ENCODE results near the gene ALAS1.

ALAS1 gene

DNA sequence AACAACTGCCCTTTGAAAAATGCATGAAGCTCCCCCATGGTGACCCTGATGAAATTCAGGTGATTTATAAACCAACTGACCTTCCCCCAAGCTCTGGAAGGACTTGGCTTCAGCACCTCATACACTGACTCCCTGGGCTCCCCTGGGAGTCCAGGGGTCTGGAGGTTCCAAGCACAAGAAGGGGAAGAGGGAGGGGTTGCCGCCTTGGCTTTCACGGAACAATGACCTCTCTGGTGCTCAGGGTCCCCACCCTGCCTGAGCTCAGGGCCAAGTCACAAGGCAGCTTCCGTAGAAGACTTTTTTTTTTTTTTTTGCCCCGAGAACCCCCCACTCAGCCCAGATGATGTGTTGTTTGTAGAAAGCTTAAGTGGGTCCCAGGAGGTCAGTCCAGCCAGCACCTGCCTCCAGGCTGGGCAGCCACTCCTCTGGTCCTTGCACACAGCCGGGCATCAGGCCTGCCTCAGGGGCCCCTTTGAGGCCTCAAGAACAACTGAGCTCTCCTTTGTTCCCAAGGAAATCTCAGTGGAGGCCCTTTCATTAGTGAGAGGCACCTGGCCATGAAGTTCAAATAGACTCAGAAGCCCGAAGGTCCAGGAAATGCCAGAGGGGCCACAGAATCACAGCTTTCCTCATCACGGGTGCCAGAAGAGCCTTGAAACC lies 14.0 kb upstream of the ALAS1 start:
- Histone ChIP-seq H3K9ac (ENCODE audit: low read length) (no peak overlapping the region), H3K36me3 (replicated peaks; ENCODE audit: low read depth, low read length) (no peaks in the 10 kb centered on the region), H4K20me1 (ENCODE audit: insufficient read depth, low read length) (no peaks in the 10 kb centered on the region), H3K4me1 (ENCODE audit: low read length) (0 out of 2 replicates have a peak, but pooled peaks cover under 1% of the 10 kb centered on the region), H3K4me3 (ENCODE audit: low read length) (no peak overlapping the region), H3K79me2 (ENCODE audit: low read length) (no peaks in the 10 kb centered on the region), H2AFZ (ENCODE audit: low read depth, low read length) (no peak overlapping the region), H3K9me3 (ENCODE audit: insufficient read depth, low read length) (no peaks in the 10 kb centered on the region), H3K27me3 (ENCODE audit: low read depth, low read length) (0 out of 2 replicates have a peak, but pooled peaks cover 1% of the 10 kb centered on the region), H3K4me2 (ENCODE audit: low read length) (no peak overlapping the region), H3K27ac (ENCODE audit: low read length) (no peak overlapping the region)
- TF ChIP-seq, protein P1, sequence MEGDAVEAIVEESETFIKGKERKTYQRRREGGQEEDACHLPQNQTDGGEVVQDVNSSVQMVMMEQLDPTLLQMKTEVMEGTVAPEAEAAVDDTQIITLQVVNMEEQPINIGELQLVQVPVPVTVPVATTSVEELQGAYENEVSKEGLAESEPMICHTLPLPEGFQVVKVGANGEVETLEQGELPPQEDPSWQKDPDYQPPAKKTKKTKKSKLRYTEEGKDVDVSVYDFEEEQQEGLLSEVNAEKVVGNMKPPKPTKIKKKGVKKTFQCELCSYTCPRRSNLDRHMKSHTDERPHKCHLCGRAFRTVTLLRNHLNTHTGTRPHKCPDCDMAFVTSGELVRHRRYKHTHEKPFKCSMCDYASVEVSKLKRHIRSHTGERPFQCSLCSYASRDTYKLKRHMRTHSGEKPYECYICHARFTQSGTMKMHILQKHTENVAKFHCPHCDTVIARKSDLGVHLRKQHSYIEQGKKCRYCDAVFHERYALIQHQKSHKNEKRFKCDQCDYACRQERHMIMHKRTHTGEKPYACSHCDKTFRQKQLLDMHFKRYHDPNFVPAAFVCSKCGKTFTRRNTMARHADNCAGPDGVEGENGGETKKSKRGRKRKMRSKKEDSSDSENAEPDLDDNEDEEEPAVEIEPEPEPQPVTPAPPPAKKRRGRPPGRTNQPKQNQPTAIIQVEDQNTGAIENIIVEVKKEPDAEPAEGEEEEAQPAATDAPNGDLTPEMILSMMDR (IDR thresholded peaks at IDR 0.05; ENCODE audit: low read depth, low read length), result no peak
- TF ChIP-seq EZH2phosphoT487 (IDR thresholded peaks at IDR 0.05; ENCODE audit: low read depth), result no peak

GRCh38 chr3:52184690-52185089 lies 13.3 kb upstream of the ALAS1 start:
- H3K27ac ChIP-seq (ENCODE audit: low read length), result no peak overlapping the region
- no peak overlapping the region for H2AFZ ChIP-seq (ENCODE audit: low read depth, low read length)
- no peaks in the 10 kb centered on the region for H3K9me3 ChIP-seq (ENCODE audit: insufficient read depth, low read length)
- H3K36me3 ChIP-seq (replicated peaks; ENCODE audit: low read depth, low read length), result no peaks in the 10 kb centered on the region
- H4K20me1 ChIP-seq (ENCODE audit: insufficient read depth, low read length), result no peaks in the 10 kb centered on the region
- H3K79me2 ChIP-seq (ENCODE audit: low read length), result no peaks in the 10 kb centered on the region
- H3K4me3 ChIP-seq (ENCODE audit: low read length), result no peak overlapping the region
- H3K9ac ChIP-seq (ENCODE audit: low read length), result no peak overlapping the region
- 0 out of 2 replicates have a peak, but pooled peaks cover 2% of the 10 kb centered on the region for H3K4me1 ChIP-seq (ENCODE audit: low read length)
- no peak overlapping the region for H3K4me2 ChIP-seq (ENCODE audit: low read length)
- no peak for TF ChIP-seq EZH2phosphoT487 (IDR thresholded peaks at IDR 0.05; ENCODE audit: low read depth)
- TF ChIP-seq, protein P1 (IDR thresholded peaks at IDR 0.05; ENCODE audit: low read depth, low read length), result no peak
- no peaks in the 10 kb centered on the region for H3K27me3 ChIP-seq (ENCODE audit: low read depth, low read length)

DNA sequence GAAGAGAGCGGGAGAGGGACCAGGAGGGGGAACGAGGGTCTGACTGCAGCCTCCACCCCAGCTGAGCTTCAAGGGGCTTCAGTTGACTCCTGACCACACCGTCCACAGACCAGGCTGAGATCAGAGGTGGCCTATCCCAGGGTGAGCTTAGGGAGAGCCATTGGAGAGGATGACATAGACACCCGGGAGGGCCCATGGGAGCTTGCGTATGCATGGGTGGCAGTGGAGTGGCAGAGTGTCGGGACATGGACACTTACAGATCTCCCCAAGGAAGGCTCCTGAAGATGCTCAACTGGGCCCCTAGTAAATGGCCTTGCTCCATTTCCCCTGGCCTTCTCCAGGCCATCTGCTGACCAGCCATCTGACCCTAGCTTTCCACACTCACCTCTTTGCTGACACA lies 12.6 kb upstream of the ALAS1 start:
- Histone ChIP-seq H3K4me1 (ENCODE audit: low read length) (0 out of 2 replicates have a peak, but pooled peaks cover 2% of the 10 kb centered on the region), H3K27ac (ENCODE audit: low read length) (no peak overlapping the region), H3K36me3 (replicated peaks; ENCODE audit: low read depth, low read length) (no peaks in the 10 kb centered on the region), H3K79me2 (ENCODE audit: low read length) (no peaks in the 10 kb centered on the region), H3K4me2 (ENCODE audit: low read length) (no peak overlapping the region), H3K27me3 (ENCODE audit: low read depth, low read length) (no peaks in the 10 kb centered on the region), H3K9me3 (ENCODE audit: insufficient read depth, low read length) (no peaks in the 10 kb centered on the region), H3K4me3 (ENCODE audit: low read length) (no peak overlapping the region), H4K20me1 (ENCODE audit: insufficient read depth, low read length) (no peaks in the 10 kb centered on the region), H3K9ac (ENCODE audit: low read length) (no peak overlapping the region), H2AFZ (ENCODE audit: low read depth, low read length) (no peak overlapping the region)
- no peak for TF ChIP-seq EZH2phosphoT487 (IDR thresholded peaks at IDR 0.05; ENCODE audit: low read depth)
- TF ChIP-seq, protein P1 (IDR thresholded peaks at IDR 0.05; ENCODE audit: low read depth, low read length), result no peak

- Histone ChIP-seq H3K4me1 (ENCODE audit: low read length) (0 out of 2 replicates have a peak, but pooled peaks cover 2% of the 10 kb centered on the region), H3K4me2 (ENCODE audit: low read length) (no peak overlapping the region), H2AFZ (ENCODE audit: low read depth, low read length) (no peak overlapping the region), H3K9ac (ENCODE audit: low read length) (no peak overlapping the region), H4K20me1 (ENCODE audit: insufficient read depth, low read length) (no peaks in the 10 kb centered on the region), H3K4me3 (ENCODE audit: low read length) (no peak overlapping the region), H3K9me3 (ENCODE audit: insufficient read depth, low read length) (no peaks in the 10 kb centered on the region), H3K36me3 (replicated peaks; ENCODE audit: low read depth, low read length) (no peaks in the 10 kb centered on the region), H3K27me3 (ENCODE audit: low read depth, low read length) (no peaks in the 10 kb centered on the region), H3K79me2 (ENCODE audit: low read length) (no peaks in the 10 kb centered on the region), H3K27ac (ENCODE audit: low read length) (no peak overlapping the region)
- no peak for TF ChIP-seq EZH2phosphoT487 (IDR thresholded peaks at IDR 0.05; ENCODE audit: low read depth)
- TF ChIP-seq, protein P1 (IDR thresholded peaks at IDR 0.05; ENCODE audit: low read depth, low read length), result no peak
Observed at GRCh38 chr3:52185837-52186236, 12.1 kb upstream of the ALAS1 start.
